H1 (cell line): Measurements from ENCODE around the gene CLPSL2. TPM values are rescaled to one million over a fixed set of nuclear protein-coding genes. Genes with fewer than 3 reads are reported as not detected.

Source experiments
- CHD7 ChIP-seq: fragments of 300-600 bp; sonication (generic); IDR thresholded peaks from 2 replicates; pipeline ENCODE4 v1.7.1; 2012; ENCODE audit warnings: low read length, moderate library complexity, mild to moderate bottlenecking, inconsistent platforms; ENCODE audit not compliant: insufficient replicate concordance
- polyA plus RNA-seq, 7 experiments: library from polyadenylated mRNA; depleted of rRNA in 3 of 7; stranded (reverse) in 5 of 7; unstranded in 2 of 7; fragments of >200 nt in 5 of 7; fragments of 200-250 nt in 2 of 7; gene quantifications; 1 replicate in 5 of 7; 2 replicates in 1 of 7; 4 replicates in 1 of 7; pipeline versions ENCODE4 v1.2.1 to v1.2.3, GENCODE V29; 2011 to 2013; ENCODE audit warnings: missing spikeins in 2 of 7, mixed read lengths in 2 of 7
- total RNA-seq: library from RNA; stranded (reverse); fragmentation: NEBNext Ultra II Directional; extraction: Animal tissue kit (Norgen Biotek cat#: 25700); gene quantifications from 2 replicates; pipeline ENCODE4 v1.2.1, GENCODE V29; 2021

Gene CLPSL2
- total and polyA plus RNA-seq, 2 of the 8 experiments (the other 6 are each of a cell fraction or from before 2014, with no cell fraction given), result 1.4 to 3.4 TPM

GRCh38 chr6:35757456-35758123 lies 18.8 kb upstream of the CLPSL2 start (continued):
- no peak for TF ChIP-seq CHD7
